Neural cell (in vitro differentiated cells): Measurements from ENCODE around the gene CNIH1. TPM values are rescaled to one million over a fixed set of nuclear protein-coding genes. Genes with fewer than 3 reads are reported as not detected.

Experiments used
- H2AFZ ChIP-seq: fragments of 200-600, 300-800 bp; sonication (generic), shearing (Covaris generic); 2 replicates; pipeline ENCODE4 v1.6.0; 2014; ENCODE audit warnings: low read depth, mild to moderate bottlenecking, antibody characterized with exemption, low read length, moderate library complexity
- H3F3A ChIP-seq: fragments of 200-600 bp; shearing (Covaris generic); 2 replicates; pipeline ENCODE4 v1.6.1; 2016; ENCODE audit warnings: mild to moderate bottlenecking, moderate library complexity, mixed read lengths, antibody characterized with exemption, low read length; ENCODE audit not compliant: insufficient read depth, poor library complexity, severe bottlenecking
- H3K27ac ChIP-seq: fragments of 200-600, 300-800 bp; sonication (generic), shearing (Covaris generic); 2 replicates; pipeline ENCODE4 v1.5.1; 2014; ENCODE audit warnings: mild to moderate bottlenecking, low read length, moderate library complexity
- H3K27me3 ChIP-seq: fragments of 300-800, 200-600 bp; sonication (generic), shearing (Covaris generic); 2 replicates; pipeline ENCODE4 v1.6.0; 2014; ENCODE audit warnings: mild to moderate bottlenecking, low read depth, low read length, moderate library complexity; ENCODE audit not compliant: insufficient read depth
- H3K36me3 ChIP-seq: fragments of 300-800, 200-600 bp; sonication (generic), shearing (Covaris generic); 2 replicates; pipeline ENCODE4 v1.5.1; 2014; ENCODE audit warnings: mild to moderate bottlenecking, antibody characterized with exemption, low read length, moderate library complexity; ENCODE audit not compliant: insufficient read depth
- H3K4me2 ChIP-seq: fragments of 300-800, 200-600 bp; sonication (generic), shearing (Covaris generic); 2 replicates; pipeline ENCODE4 v1.6.0; 2014; ENCODE audit warnings: mild to moderate bottlenecking, low read length
- H3K4me3 ChIP-seq: fragments of 300-800, 200-600 bp; sonication (generic), shearing (Covaris generic); 2 replicates; pipeline ENCODE4 v1.5.1; 2014; ENCODE audit warnings: mild to moderate bottlenecking, low read length, moderate library complexity
- H3K79me2 ChIP-seq: fragments of 200-600 bp; shearing (Covaris generic); replicated peaks from 2 replicates; pipeline ENCODE4 v1.6.0; 2014; ENCODE audit warnings: mild to moderate bottlenecking, low read length, moderate library complexity; ENCODE audit not compliant: insufficient read depth
- H3K9ac ChIP-seq: fragments of 300-800, 200-600 bp; sonication (generic), shearing (Covaris generic); 2 replicates; pipeline ENCODE4 v1.6.1; 2016; ENCODE audit warnings: mild to moderate bottlenecking, low read length, mixed read lengths
- H3K9me2 ChIP-seq: fragments of 200-600 bp; shearing (Covaris generic); 2 replicates; pipeline ENCODE4 v1.6.1; 2016; ENCODE audit warnings: mild to moderate bottlenecking, low read length, mixed read lengths; ENCODE audit not compliant: insufficient read depth
- H3K9me3 ChIP-seq: fragments of 200-600, 300-800 bp; sonication (generic), shearing (Covaris generic); 2 replicates; pipeline ENCODE4 v1.6.1; 2016; ENCODE audit warnings: mild to moderate bottlenecking, mixed run types, low read length, moderate library complexity, mixed read lengths
- H4K20me1 ChIP-seq: fragments of 200-600 bp; shearing (Covaris generic); 2 replicates; pipeline ENCODE4 v1.6.1; 2016; ENCODE audit warnings: mild to moderate bottlenecking, mixed run types; ENCODE audit not compliant: insufficient read depth
- CTCF ChIP-seq: fragments of 450-650 bp; IDR thresholded peaks from 2 replicates; pipeline ENCODE4 v1.5.1; 2014; ENCODE audit warnings: antibody characterized with exemption, mild to moderate bottlenecking, moderate library complexity; ENCODE audit not compliant: poor library complexity, severe bottlenecking
- EP300 ChIP-seq: fragments of 450-650 bp; conservative IDR thresholded peaks from 2 replicates; pipeline ENCODE4 v1.6.1; 2014; ENCODE audit warnings: antibody characterized with exemption, mild to moderate bottlenecking, moderate library complexity; ENCODE audit not compliant: poor library complexity, severe bottlenecking
- EZH2 ChIP-seq: fragments of 200-600, 300-800 bp; shearing (Covaris generic), sonication (generic); IDR thresholded peaks from 2 replicates; pipeline ENCODE4 v1.6.1; 2014; ENCODE audit warnings: antibody characterized with exemption, low read length, borderline replicate concordance, mild to moderate bottlenecking; ENCODE audit not compliant: insufficient read depth, poor library complexity, severe bottlenecking
- MXI1 ChIP-seq: fragments of 450-650 bp; conservative IDR thresholded peaks from 2 replicates; pipeline ENCODE4 v1.6.1; 2014; ENCODE audit warnings: antibody characterized with exemption, mild to moderate bottlenecking; ENCODE audit not compliant: poor library complexity, severe bottlenecking
- POLR2AphosphoS5 ChIP-seq: IDR thresholded peaks from 2 replicates; pipeline ENCODE4 v1.6.1; 2012
- RAD21 ChIP-seq: fragments of 450-650 bp; conservative IDR thresholded peaks from 2 replicates; pipeline ENCODE4 v1.6.1; 2014; ENCODE audit warnings: antibody characterized with exemption, mild to moderate bottlenecking, moderate library complexity
- REST ChIP-seq: IDR thresholded peaks from 2 replicates; pipeline ENCODE4 v1.6.1; 2012; ENCODE audit warnings: borderline replicate concordance
- SMC3 ChIP-seq: fragments of 450-650 bp; conservative IDR thresholded peaks from 2 replicates; pipeline ENCODE4 v1.6.1; 2014; ENCODE audit warnings: antibody characterized with exemption, mild to moderate bottlenecking, moderate library complexity; ENCODE audit not compliant: poor library complexity
- TAF1 ChIP-seq: IDR thresholded peaks from 2 replicates; pipeline ENCODE4 v1.6.1; 2012; ENCODE audit warnings: low read depth
- polyA plus RNA-seq: library from polyadenylated mRNA; depleted of rRNA; stranded (reverse); fragments of >200 nt; gene quantifications from 2 replicates; pipeline ENCODE4 v1.2.3, GENCODE V29; 2014

CNIH1 gene
- polyA plus RNA-seq, 1 donor from 2014 or later, result 125 TPM

GRCh38 chr14:54424479-54424901 is 16.7 kb downstream of the CNIH1 start:
- no peaks in the 10 kb centered on the region for H3F3A ChIP-seq
- H3K9me3 ChIP-seq, result no peaks in the 10 kb centered on the region

GRCh38 chr14:54423991-54424390 is 17.2 kb downstream of the CNIH1 start:
- no peaks in the 10 kb centered on the region for H3K36me3 ChIP-seq
- no peaks in the 10 kb centered on the region for H4K20me1 ChIP-seq
- H3K79me2 ChIP-seq, result no peaks in the 10 kb centered on the region
- no peaks in the 10 kb centered on the region for H3K9me2 ChIP-seq
- no peak overlapping the region for H3K4me2 ChIP-seq
- no peak overlapping the region for H3K4me3 ChIP-seq
- H3K27me3 ChIP-seq, result no peaks in the 10 kb centered on the region
- H3K27ac ChIP-seq, result no peak overlapping the region
- H3K9me3 ChIP-seq, result no peaks in the 10 kb centered on the region
- H2AFZ ChIP-seq, result no peak overlapping the region
- no peak overlapping the region for H3K9ac ChIP-seq
- no peaks in the 10 kb centered on the region for H3F3A ChIP-seq
- TF ChIP-seq RAD21 (no peak), SMC3 (no peak), EZH2 (no peak), TAF1 (no peak), REST (no peak), EP300 (no peak), POLR2AphosphoS5 (no peak), MXI1 (no peak)

More at GRCh38 chr14:54424479-54424901, 16.7 kb downstream of the CNIH1 start:
- Histone ChIP-seq H3K9me2 (no peaks in the 10 kb centered on the region), H3K79me2 (no peaks in the 10 kb centered on the region), H4K20me1 (no peaks in the 10 kb centered on the region), H3K36me3 (no peaks in the 10 kb centered on the region), H3K4me3 (no peak overlapping the region), H2AFZ (no peak overlapping the region), H3K27me3 (no peaks in the 10 kb centered on the region), H3K9ac (no peak overlapping the region), H3K4me2 (no peak overlapping the region), H3K27ac (no peak overlapping the region)
- TF ChIP-seq POLR2AphosphoS5 (no peak), RAD21 (no peak), REST (no peak), CTCF (no peak), SMC3 (no peak)
